GM18873 (cell line): ENCODE data around the gene ALS2.

Experiments
- ATAC-seq: cut with Tn5 transposase; IDR thresholded peaks from one replicate; pipeline ENCODE4 v1.9.1; 2021; ENCODE audit warnings: mild to moderate bottlenecking, moderate library complexity, moderate number of reproducible peaks; ENCODE audit not compliant: unreplicated experiment, low FRiP score

Gene ALS2

GRCh38 chr2:201761101-201761500 is 19.6 kb downstream of the ALS2 start:
- no peak for ATAC-seq

- no peak for ATAC-seq
Observed at GRCh38 chr2:201759567-201759966, 21.2 kb downstream of the ALS2 start.

DNA sequence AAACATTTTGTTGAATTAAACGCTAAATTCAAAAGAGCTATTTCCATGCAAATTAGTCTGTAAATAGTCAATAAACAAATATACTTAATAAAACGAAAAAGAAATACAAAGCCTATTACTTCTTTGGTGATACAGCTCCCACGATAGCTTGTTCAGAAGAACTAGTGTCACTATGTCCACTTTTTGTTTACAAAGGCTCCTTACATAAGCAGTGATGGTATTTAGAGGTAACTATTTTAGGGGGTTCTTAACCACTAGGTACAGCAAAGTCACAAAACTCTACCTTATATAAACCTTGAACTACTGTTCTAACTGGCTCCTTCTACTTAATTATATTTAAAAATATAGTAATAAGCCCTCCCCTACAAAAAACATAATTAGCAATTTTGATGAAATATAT is 21.9 kb downstream of the ALS2 start:
- ATAC-seq: no peak

- ATAC-seq: no peak
Observed at GRCh38 chr2:201758234-201758633, 22.5 kb downstream of the ALS2 start.

GRCh38 chr2:201754717-201755415 is 25.9 kb downstream of the ALS2 start:
- ATAC-seq: no peak

DNA sequence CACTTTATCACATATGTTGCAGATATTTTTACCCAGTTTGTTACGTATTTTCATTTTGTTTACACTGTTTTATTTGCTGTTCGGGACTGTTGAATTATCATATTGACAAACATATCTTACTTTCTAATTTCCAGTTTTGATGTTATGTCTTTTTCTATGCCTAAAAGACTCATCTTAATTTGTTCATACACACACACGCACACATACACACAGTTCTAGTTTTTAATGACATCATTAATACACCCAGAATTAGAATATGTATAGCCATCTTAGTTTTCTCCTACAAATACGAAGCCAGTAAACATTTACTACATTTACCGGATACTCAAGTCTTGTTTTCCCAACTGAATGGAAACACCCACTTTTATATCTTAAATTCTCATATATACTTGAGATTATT is 29.2 kb downstream of the ALS2 start:
- ATAC-seq: no peak

DNA sequence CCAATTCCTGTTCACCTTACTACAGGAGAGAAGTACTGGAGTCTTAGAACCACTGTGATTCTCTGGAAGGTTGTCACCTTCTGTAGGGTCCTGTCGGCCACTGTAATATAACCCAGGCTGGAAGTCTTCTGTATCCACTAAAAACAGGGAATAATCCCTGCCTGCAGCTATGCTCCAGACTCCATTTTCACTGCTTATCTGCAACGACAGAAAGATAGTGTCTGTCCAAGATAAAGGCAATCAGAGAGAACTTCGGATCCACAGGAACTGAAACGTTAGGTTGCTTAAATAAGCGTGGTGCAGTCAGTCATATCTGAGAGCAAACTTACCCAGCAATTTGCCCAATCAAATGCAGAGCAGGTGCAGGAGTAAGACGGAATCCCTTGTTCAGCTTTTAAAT is 34.2 kb downstream of the ALS2 start:
- ATAC-seq: no peak

GRCh38 chr2:201735486-201735885 is 45.2 kb downstream of the ALS2 start:
- no peak for ATAC-seq

DNA sequence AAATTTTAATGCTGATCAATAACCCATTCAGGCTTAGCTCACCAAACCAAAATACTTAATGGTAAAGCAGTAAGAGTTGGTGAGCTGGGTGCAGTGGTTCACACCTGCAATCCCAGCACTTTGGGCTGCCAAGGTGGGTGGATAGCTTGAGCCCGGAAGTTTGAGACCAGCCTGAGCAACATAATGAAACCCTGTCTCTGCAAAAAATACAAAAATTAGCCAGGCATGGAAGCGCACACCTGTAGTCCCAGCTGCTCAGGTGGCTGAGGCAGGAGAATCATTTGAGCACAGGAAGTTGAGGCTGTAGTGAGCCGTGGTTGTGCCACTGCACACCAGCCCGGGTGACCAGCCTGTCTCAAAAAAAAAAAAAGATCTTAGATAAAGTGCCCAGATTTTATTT is 46.6 kb downstream of the ALS2 start:
- ATAC-seq: no peak

DNA sequence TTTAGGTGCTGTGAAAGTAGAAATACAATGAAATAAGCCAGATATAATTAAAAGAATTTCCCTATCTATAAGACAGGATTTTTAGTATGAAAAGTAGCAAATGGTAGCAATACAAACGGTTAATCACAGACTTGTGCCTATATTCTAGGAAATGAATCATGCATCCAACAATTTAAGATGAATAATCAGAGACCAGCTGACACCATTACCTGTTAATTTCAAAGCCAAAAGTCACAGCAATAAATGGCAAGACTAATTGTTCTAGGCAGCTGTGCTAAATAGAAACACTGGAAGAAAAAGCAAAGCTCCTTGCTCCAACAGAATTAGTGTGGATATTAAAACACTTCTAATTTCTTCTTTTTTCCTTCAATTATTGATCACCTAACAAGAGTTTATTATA is 47.2 kb downstream of the ALS2 start:
- no peak for ATAC-seq

- no peak for ATAC-seq
Observed at GRCh38 chr2:201730651-201731285, 50.0 kb downstream of the ALS2 start.

DNA sequence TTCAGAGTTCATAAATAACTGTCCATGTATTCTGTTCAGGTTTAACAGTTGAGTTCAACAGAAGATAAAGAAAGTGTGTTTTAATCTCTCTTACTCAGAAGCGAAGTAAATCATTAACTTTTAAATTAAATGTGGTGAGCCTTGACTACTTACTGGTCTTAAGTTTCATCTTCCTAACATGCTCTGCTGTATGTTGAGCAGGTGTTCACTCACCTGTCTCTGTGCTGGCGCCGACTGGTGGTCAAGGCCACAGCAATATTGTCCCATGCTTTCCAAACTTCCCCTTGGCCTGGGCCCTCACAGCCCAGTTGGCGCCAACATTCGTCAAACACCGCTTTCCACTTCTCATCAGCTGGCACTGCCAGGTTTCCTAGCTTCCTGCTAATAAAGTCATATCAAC is 65.3 kb downstream of the ALS2 start:
- no peak for ATAC-seq

DNA sequence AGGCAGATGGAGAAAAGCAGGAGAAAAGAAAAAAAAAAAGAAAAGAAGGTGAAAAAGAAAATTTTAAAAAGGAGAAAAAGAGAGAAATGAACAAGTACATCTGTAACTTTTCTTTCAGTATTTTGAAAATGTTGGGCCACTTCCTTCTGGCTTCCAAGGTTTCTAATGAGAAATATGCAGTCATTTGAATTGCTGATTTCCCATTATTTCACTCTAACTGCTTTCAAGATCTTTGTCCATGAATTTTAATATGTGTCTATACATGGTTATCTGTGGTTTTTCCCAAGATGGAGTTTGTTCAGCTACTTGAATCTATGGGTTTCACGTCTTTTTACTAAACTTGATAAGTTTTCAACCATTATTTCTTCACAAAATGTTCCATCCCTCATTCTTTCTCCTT is 68.0 kb downstream of the ALS2 start:
- ATAC-seq: no peak

DNA sequence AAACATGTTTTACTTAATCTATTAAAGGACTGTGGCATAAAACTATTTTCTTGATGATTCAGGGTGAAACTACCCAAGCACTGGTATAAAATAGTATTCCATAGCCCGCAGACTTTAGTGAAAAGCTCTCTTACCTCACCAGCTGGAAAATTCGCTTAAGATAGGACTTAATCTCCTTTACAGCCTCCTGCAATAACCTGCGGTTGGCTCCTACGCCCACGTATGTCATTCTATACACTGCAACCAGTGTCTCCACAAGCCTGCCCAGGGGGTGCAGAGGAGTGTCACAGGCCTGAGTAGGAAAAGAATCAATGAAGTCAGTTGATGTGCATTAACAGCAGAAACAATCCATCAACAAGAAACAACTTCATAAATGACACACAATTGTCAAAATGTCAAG is 71.0 kb downstream of the ALS2 start:
- ATAC-seq: no peak

GRCh38 chr2:201709049-201709448 is 71.7 kb downstream of the ALS2 start:
- no peak for ATAC-seq

GRCh38 chr2:201707753-201708152 is 73.0 kb downstream of the ALS2 start:
- no peak for ATAC-seq

DNA sequence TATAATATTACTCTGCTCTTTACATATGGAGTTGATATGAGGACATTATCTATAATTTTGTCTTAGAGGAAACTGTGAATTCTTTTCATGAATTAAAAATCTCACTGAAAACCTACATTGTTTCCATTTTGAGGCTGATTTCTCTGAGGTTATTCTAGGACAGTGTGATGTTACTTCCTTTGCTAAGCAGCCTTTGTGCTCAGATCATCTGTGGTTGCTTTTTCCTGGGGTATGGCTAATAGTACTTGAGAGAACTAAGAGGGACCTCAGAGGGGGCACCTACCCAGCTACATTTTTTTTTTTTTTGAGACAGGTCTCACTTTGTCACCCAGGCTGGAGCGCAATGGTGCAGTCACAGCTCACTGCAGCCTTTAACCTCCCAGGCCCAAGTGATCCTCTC is 73.6 kb downstream of the ALS2 start:
- no peak for ATAC-seq

DNA sequence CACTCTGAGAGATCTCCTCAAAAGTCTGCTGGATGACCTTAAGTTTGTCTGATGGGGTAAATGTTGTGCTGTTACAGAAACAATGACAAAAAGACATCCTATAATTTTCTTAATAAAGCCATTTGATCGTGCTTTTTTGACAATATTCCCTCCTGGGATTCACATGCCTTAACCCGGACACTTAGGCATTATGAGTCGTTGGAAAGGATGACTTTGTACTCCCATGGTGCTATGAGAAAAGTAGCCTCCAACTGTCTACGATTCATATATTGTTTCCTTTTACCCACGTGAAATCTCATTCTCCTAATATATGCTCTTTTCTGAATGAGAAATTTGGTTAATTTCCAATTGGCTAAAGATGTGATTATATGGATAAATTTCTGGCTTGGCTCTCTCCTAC is 76.2 kb downstream of the ALS2 start:
- ATAC-seq: no peak

GRCh38 chr2:201701646-201702045 is 79.1 kb downstream of the ALS2 start:
- no peak for ATAC-seq

DNA sequence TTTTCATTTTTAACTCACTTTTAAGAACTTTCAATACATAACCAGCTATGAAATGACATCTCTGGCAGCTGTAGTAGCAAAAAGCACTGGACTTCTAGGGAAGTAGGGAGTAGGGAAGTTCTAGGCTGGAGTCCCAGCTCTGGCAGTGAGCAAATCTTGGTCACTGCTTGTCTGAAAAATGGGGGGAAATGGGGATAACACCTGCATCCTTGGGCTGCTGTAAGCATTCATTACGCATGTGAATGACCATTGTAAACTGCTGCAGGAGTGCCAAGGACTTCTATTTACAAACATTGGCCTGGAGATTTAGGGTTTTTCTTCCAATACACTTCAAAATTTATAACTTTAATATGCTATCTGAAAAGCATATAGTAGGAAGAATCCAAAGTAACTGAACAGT is 81.3 kb downstream of the ALS2 start:
- no peak for ATAC-seq

GRCh38 chr2:201698588-201699226 is 82.0 kb downstream of the ALS2 start, which contains the start of gene MPP4:
Gene MPP4, minus strand, starts transcription at chr2:201698644. Its CDS starts 4,690 bp downstream, at chr2:201693954.
- ATAC-seq: no peak

- no peak for ATAC-seq
Observed at GRCh38 chr2:201697899-201698298, 82.8 kb downstream of the ALS2 start.
